Esophagus squamous epithelium (tissue), 5 donors: Measurements from ENCODE around the gene EXOC3L1. TPM values are rescaled to one million over a fixed set of nuclear protein-coding genes. Genes with fewer than 3 reads are reported as not detected.

ENCODE experiments used
- DNase-seq: peaks from one replicate; lab custom pipeline; 2025; lab: John Stamatoyannopoulos, UW
- H3K27ac ChIP-seq, 4 donors: fragments of 200-600 bp; sonication (generic); one replicate each; pipeline ENCODE4 v1.5.1; 2016 to 2019; ENCODE audit warnings: mild to moderate bottlenecking in 1 of 4
- H3K27me3 ChIP-seq, 4 donors: fragments of 200-600 bp; sonication (generic); 1 replicate in 3 of 4; 2 replicates in 1 of 4; pipeline versions ENCODE4 v1.5.1 to v1.6.0; 2017 to 2021; ENCODE audit warnings: antibody characterized with exemption in 1 of 4
- H3K36me3 ChIP-seq, 3 donors: fragments of 200-600 bp; sonication (generic); one replicate each; pipeline ENCODE4 v1.5.1; 2016 to 2019
- H3K4me1 ChIP-seq, 3 donors: fragments of 200-600 bp; sonication (generic); one replicate each; pipeline ENCODE4 v1.5.1; 2017 to 2019
- H3K4me3 ChIP-seq, 4 donors: fragments of 200-600 bp; sonication (generic); 1 replicate in 3 of 4; 2 replicates in 1 of 4; pipeline ENCODE4 v1.5.1; 2016 to 2019; ENCODE audit warnings: mild to moderate bottlenecking in 2 of 4, moderate library complexity in 1 of 4
- H3K9me3 ChIP-seq, 3 donors: fragments of 200-600 bp; sonication (generic); one replicate each; pipeline ENCODE4 v1.5.1; 2016 to 2019
- CTCF ChIP-seq, 6 experiments: fragments of 450-650 bp in 4 of 6; fragments of 200-600 bp in 2 of 6; sonication (generic) in 2 of 6; IDR thresholded peaks; one replicate each; pipeline ENCODE4 v1.5.1; 2016 to 2019; ENCODE audit warnings: antibody characterized with exemption in 6 of 6, mild to moderate bottlenecking in 4 of 6, moderate library complexity in 4 of 6
- POLR2A ChIP-seq, 4 donors: fragments of 450-650 bp; IDR thresholded peaks; one replicate each; pipeline ENCODE4 v1.6.1; 2017; ENCODE audit warnings: antibody characterized with exemption in 4 of 4, mild to moderate bottlenecking in 4 of 4, moderate library complexity in 3 of 4
- WGBS, 2 donors: methylation state at CpG; one replicate each; pipeline ENCODE4 v1.1.5; 2018; 5-methylcytosine and 5-hydroxymethylcytosine counted together
- intact Hi-C: fragments of 100-400 bp; cut with DNase I; formaldehyde crosslinking; loops from one replicate; pipeline ENCODE4 v1.15.0; 2022
- total RNA-seq, 4 donors: library from RNA; depleted of rRNA; stranded (reverse); fragments of >200 nt; gene quantifications; one replicate each; pipeline ENCODE4 v1.1.0, GENCODE V29; 2016
- donor health status: DM: yes; HTN: yes; CAD: no.

EXOC3L1 gene
- total RNA-seq, 4 donors from 2014 or later, result 1.1 to 2.3 (median 1.4) TPM

GRCh38 chr16:67186550-67186950 lies 3.4 kb downstream of the EXOC3L1 start:
- DNase-seq, result no peak
- H3K9me3 ChIP-seq, result no peaks in the 10 kb centered on the region
- TF ChIP-seq CTCF (IDR thresholded peaks at IDR 0.05), result no peak
- no peak for TF ChIP-seq POLR2A (IDR thresholded peaks at IDR 0.05)
- no peaks in the 10 kb centered on the region for H3K36me3 ChIP-seq
- no peak overlapping the region for H3K4me3 ChIP-seq
- no peaks in the 10 kb centered on the region for H3K27me3 ChIP-seq
- intact Hi-C loops, result no loop called here
- WGBS, 2 donors, result 53 to 64% methylated on average over 3 to 4 of the region's 5 CpGs
- no peak overlapping the region for H3K27ac ChIP-seq
- peaks cover 19 to 45% (median 30%) of the 10 kb centered on the region in 3 donors for H3K4me1 ChIP-seq

GRCh38 chr16:67185651-67186134 lies 4.2 kb downstream of the EXOC3L1 start:
- peak overlapping the region in 2 of 4 donors; percentile 19 to 21 for H3K27ac ChIP-seq
- no peak for DNase-seq
- intact Hi-C loops, result no loop called here
- WGBS, 2 donors, result 15 to 17% methylated on average over 5 to 6 of the region's 12 CpGs
- no peaks in the 10 kb centered on the region for H3K27me3 ChIP-seq
- TF ChIP-seq POLR2A (IDR thresholded peaks at IDR 0.05) (no peak), CTCF (IDR thresholded peaks at IDR 0.05) (no peak)
- peaks cover 19 to 48% (median 34%) of the 10 kb centered on the region in 3 donors for H3K4me1 ChIP-seq
- H3K9me3 ChIP-seq, result no peaks in the 10 kb centered on the region
- H3K4me3 ChIP-seq, result peak overlapping the region in 3 of 4 donors; percentile 60 to 94 (median 61)
- no peaks in the 10 kb centered on the region for H3K36me3 ChIP-seq

- Histone ChIP-seq H3K4me3 (peak overlapping the region; percentile 58 to 94 (median 60)), H3K36me3 (no peaks in the 10 kb centered on the region), H3K9me3 (no peaks in the 10 kb centered on the region), H3K27me3 (no peaks in the 10 kb centered on the region), H3K27ac (peak overlapping the region; percentile 93 to 99 (median 98)), H3K4me1 (peaks cover 19 to 52% (median 34%) of the 10 kb centered on the region in 3 donors)
- DNase-seq, result peak; percentile 50
- WGBS, 2 donors, result 3 to 28% methylated on average over 6 to 11 of the region's 43 CpGs
- intact Hi-C loops, result no loop called here
- TF ChIP-seq POLR2A (IDR thresholded peaks at IDR 0.05) (no peak), CTCF (IDR thresholded peaks at IDR 0.05) (peak; percentile 70 to 83 (median 80))
Observed at GRCh38 chr16:67184995-67185650, 4.8 kb downstream of the EXOC3L1 start.

GRCh38 chr16:67184453-67184994 lies 5.4 kb downstream of the EXOC3L1 start:
- H3K4me1 ChIP-seq, result peaks cover 22 to 58% (median 39%) of the 10 kb centered on the region in 3 donors
- no CpG with 5 or more reads among the region's 59 CpGs for WGBS, 2 donors
- H3K27me3 ChIP-seq, result no peaks in the 10 kb centered on the region
- TF ChIP-seq CTCF (IDR thresholded peaks at IDR 0.05), result no peak
- TF ChIP-seq POLR2A (IDR thresholded peaks at IDR 0.05), result no peak
- intact Hi-C loops, result no loop called here
- peak overlapping the region; percentile 93 to 99 (median 98) for H3K27ac ChIP-seq
- peak overlapping the region; percentile 58 to 94 (median 60) for H3K4me3 ChIP-seq
- no peak for DNase-seq
- no peaks in the 10 kb centered on the region for H3K36me3 ChIP-seq
- no peaks in the 10 kb centered on the region for H3K9me3 ChIP-seq
